Neural cell (in vitro differentiated cells): ENCODE measurements around the gene AEBP1. TPM values are rescaled to one million over a fixed set of nuclear protein-coding genes. Genes with fewer than 3 reads are reported as not detected.

ENCODE experiments used
- H2AFZ ChIP-seq: fragments of 200-600, 300-800 bp; sonication (generic), shearing (Covaris generic); 2 replicates; pipeline ENCODE4 v1.6.0; 2014; ENCODE audit warnings: low read depth, mild to moderate bottlenecking, antibody characterized with exemption, low read length, moderate library complexity
- H3F3A ChIP-seq: fragments of 200-600 bp; shearing (Covaris generic); 2 replicates; pipeline ENCODE4 v1.6.1; 2016; ENCODE audit warnings: mild to moderate bottlenecking, moderate library complexity, mixed read lengths, antibody characterized with exemption, low read length; ENCODE audit not compliant: insufficient read depth, poor library complexity, severe bottlenecking
- H3K27ac ChIP-seq: fragments of 200-600, 300-800 bp; sonication (generic), shearing (Covaris generic); 2 replicates; pipeline ENCODE4 v1.5.1; 2014; ENCODE audit warnings: mild to moderate bottlenecking, low read length, moderate library complexity
- H3K27me3 ChIP-seq: fragments of 300-800, 200-600 bp; sonication (generic), shearing (Covaris generic); 2 replicates; pipeline ENCODE4 v1.6.0; 2014; ENCODE audit warnings: mild to moderate bottlenecking, low read depth, low read length, moderate library complexity; ENCODE audit not compliant: insufficient read depth
- H3K36me3 ChIP-seq: fragments of 300-800, 200-600 bp; sonication (generic), shearing (Covaris generic); 2 replicates; pipeline ENCODE4 v1.5.1; 2014; ENCODE audit warnings: mild to moderate bottlenecking, antibody characterized with exemption, low read length, moderate library complexity; ENCODE audit not compliant: insufficient read depth
- H3K4me2 ChIP-seq: fragments of 300-800, 200-600 bp; sonication (generic), shearing (Covaris generic); 2 replicates; pipeline ENCODE4 v1.6.0; 2014; ENCODE audit warnings: mild to moderate bottlenecking, low read length
- H3K4me3 ChIP-seq: fragments of 300-800, 200-600 bp; sonication (generic), shearing (Covaris generic); 2 replicates; pipeline ENCODE4 v1.5.1; 2014; ENCODE audit warnings: mild to moderate bottlenecking, low read length, moderate library complexity
- H3K79me2 ChIP-seq: fragments of 200-600 bp; shearing (Covaris generic); replicated peaks from 2 replicates; pipeline ENCODE4 v1.6.0; 2014; ENCODE audit warnings: mild to moderate bottlenecking, low read length, moderate library complexity; ENCODE audit not compliant: insufficient read depth
- H3K9ac ChIP-seq: fragments of 300-800, 200-600 bp; sonication (generic), shearing (Covaris generic); 2 replicates; pipeline ENCODE4 v1.6.1; 2016; ENCODE audit warnings: mild to moderate bottlenecking, low read length, mixed read lengths
- H3K9me2 ChIP-seq: fragments of 200-600 bp; shearing (Covaris generic); 2 replicates; pipeline ENCODE4 v1.6.1; 2016; ENCODE audit warnings: mild to moderate bottlenecking, low read length, mixed read lengths; ENCODE audit not compliant: insufficient read depth
- H3K9me3 ChIP-seq: fragments of 200-600, 300-800 bp; sonication (generic), shearing (Covaris generic); 2 replicates; pipeline ENCODE4 v1.6.1; 2016; ENCODE audit warnings: mild to moderate bottlenecking, mixed run types, low read length, moderate library complexity, mixed read lengths
- H4K20me1 ChIP-seq: fragments of 200-600 bp; shearing (Covaris generic); 2 replicates; pipeline ENCODE4 v1.6.1; 2016; ENCODE audit warnings: mild to moderate bottlenecking, mixed run types; ENCODE audit not compliant: insufficient read depth
- CTCF ChIP-seq: fragments of 450-650 bp; IDR thresholded peaks from 2 replicates; pipeline ENCODE4 v1.5.1; 2014; ENCODE audit warnings: antibody characterized with exemption, mild to moderate bottlenecking, moderate library complexity; ENCODE audit not compliant: poor library complexity, severe bottlenecking
- EP300 ChIP-seq: fragments of 450-650 bp; conservative IDR thresholded peaks from 2 replicates; pipeline ENCODE4 v1.6.1; 2014; ENCODE audit warnings: antibody characterized with exemption, mild to moderate bottlenecking, moderate library complexity; ENCODE audit not compliant: poor library complexity, severe bottlenecking
- EZH2 ChIP-seq: fragments of 200-600, 300-800 bp; shearing (Covaris generic), sonication (generic); IDR thresholded peaks from 2 replicates; pipeline ENCODE4 v1.6.1; 2014; ENCODE audit warnings: antibody characterized with exemption, low read length, borderline replicate concordance, mild to moderate bottlenecking; ENCODE audit not compliant: insufficient read depth, poor library complexity, severe bottlenecking
- MXI1 ChIP-seq: fragments of 450-650 bp; conservative IDR thresholded peaks from 2 replicates; pipeline ENCODE4 v1.6.1; 2014; ENCODE audit warnings: antibody characterized with exemption, mild to moderate bottlenecking; ENCODE audit not compliant: poor library complexity, severe bottlenecking
- POLR2AphosphoS5 ChIP-seq: IDR thresholded peaks from 2 replicates; pipeline ENCODE4 v1.6.1; 2012
- RAD21 ChIP-seq: fragments of 450-650 bp; conservative IDR thresholded peaks from 2 replicates; pipeline ENCODE4 v1.6.1; 2014; ENCODE audit warnings: antibody characterized with exemption, mild to moderate bottlenecking, moderate library complexity
- REST ChIP-seq: IDR thresholded peaks from 2 replicates; pipeline ENCODE4 v1.6.1; 2012; ENCODE audit warnings: borderline replicate concordance
- SMC3 ChIP-seq: fragments of 450-650 bp; conservative IDR thresholded peaks from 2 replicates; pipeline ENCODE4 v1.6.1; 2014; ENCODE audit warnings: antibody characterized with exemption, mild to moderate bottlenecking, moderate library complexity; ENCODE audit not compliant: poor library complexity
- TAF1 ChIP-seq: IDR thresholded peaks from 2 replicates; pipeline ENCODE4 v1.6.1; 2012; ENCODE audit warnings: low read depth
- polyA plus RNA-seq: library from polyadenylated mRNA; depleted of rRNA; stranded (reverse); fragments of >200 nt; gene quantifications from 2 replicates; pipeline ENCODE4 v1.2.3, GENCODE V29; 2014

The AEBP1 gene
- polyA plus RNA-seq, 1 donor from 2014 or later = 0.30 TPM

- H3K4me2 ChIP-seq = no peak overlapping the region
- H4K20me1 ChIP-seq = no peaks in the 10 kb centered on the region
- H3K9me2 ChIP-seq = no peaks in the 10 kb centered on the region
- H3K79me2 ChIP-seq = peaks cover 3% of the 10 kb centered on the region
- H3K9me3 ChIP-seq = no peaks in the 10 kb centered on the region
- TF ChIP-seq REST (no peak), RAD21 (no peak), EZH2 (no peak), CTCF (no peak), TAF1 (no peak), EP300 (no peak), SMC3 (no peak), MXI1 (no peak), POLR2AphosphoS5 (no peak)
- H2AFZ ChIP-seq = no peak overlapping the region
- no peak overlapping the region for H3K4me3 ChIP-seq
- no peak overlapping the region for H3K9ac ChIP-seq
- H3K36me3 ChIP-seq = no peaks in the 10 kb centered on the region
- no peak overlapping the region for H3K27ac ChIP-seq
- H3K27me3 ChIP-seq = no peaks in the 10 kb centered on the region
- no peaks in the 10 kb centered on the region for H3F3A ChIP-seq
Observed at GRCh38 chr7:44079331-44080021, 24.7 kb upstream of the AEBP1 start.

- Histone ChIP-seq H3K9ac (no peak overlapping the region), H4K20me1 (no peaks in the 10 kb centered on the region), H3K9me3 (no peaks in the 10 kb centered on the region), H3K36me3 (no peaks in the 10 kb centered on the region), H3K27ac (no peak overlapping the region), H3K4me3 (no peak overlapping the region), H2AFZ (no peak overlapping the region), H3K9me2 (no peaks in the 10 kb centered on the region), H3K27me3 (no peaks in the 10 kb centered on the region), H3K79me2 (peaks cover 3% of the 10 kb centered on the region), H3K4me2 (no peak overlapping the region), H3F3A (no peaks in the 10 kb centered on the region)
- TF ChIP-seq EP300 (no peak), REST (no peak), SMC3 (no peak), EZH2 (no peak), RAD21 (no peak), CTCF (no peak), TAF1 (no peak), MXI1 (no peak), POLR2AphosphoS5 (no peak)
Observed at GRCh38 chr7:44080118-44080517, 24.0 kb upstream of the AEBP1 start.
